ENCODE measurements around the gene MBNL2. TPM values are rescaled to one million over a fixed set of nuclear protein-coding genes. Genes with fewer than 3 reads are reported as not detected.

MBNL2 gene
- total and polyA plus RNA-seq, 2 of the 13 experiments (the other 11 are each of a cell fraction or from before 2014, with no cell fraction given) = 30.8 to 59.0 TPM

GRCh38 chr13:97307882-97308624 is 85.9 kb downstream of the MBNL2 start:
- no peak overlapping the region for H2AFZ ChIP-seq (ENCODE audit: low read length)
- peak overlapping the region in 1 of 3 experiments; percentile 30; a peak in 1 of 6 replicates for H3K4me3 ChIP-seq (replicated peaks in 1 of 3; ENCODE audit: insufficient read depth in 1 of 3, low read depth in 2 of 3, low read length in 3 of 3)
- H3K4me2 ChIP-seq (ENCODE audit: low read depth, low read length) = peak overlapping the region; percentile 46
- H3K9me3 ChIP-seq (ENCODE audit: low read length) = no peaks in the 10 kb centered on the region
- no TSS peak for BruUV-seq (replicated peaks)
- H3K4me1 ChIP-seq (ENCODE audit: insufficient read depth, low read length) = peaks cover 80% of the 10 kb centered on the region
- H3K36me3 ChIP-seq (replicated peaks in 1 of 2; ENCODE audit: control insufficient read depth in 1 of 2, insufficient read depth in 2 of 2, low read length in 2 of 2) = peaks cover 2 to 21% of the 10 kb centered on the region in 2 experiments
- peaks cover 89% of the 10 kb centered on the region for H3K79me2 ChIP-seq (ENCODE audit: insufficient read depth, low read length)
- FAIRE-seq (peak; percentile 60), ATAC-seq (peak; percentile 89), DNase-seq (ENCODE audit: low spot score) (peak; percentile 81)
- H3K9ac ChIP-seq (ENCODE audit: insufficient read depth, low read depth, low read length) = peak overlapping the region; percentile 37; the same call in 1 of the 2 replicates
- POLR2A ChIA-PET = interaction anchor here (1.0 to 1.7 kb wide), 3 partner anchors 48 to 125 kb away, joined by 3 to 5 read pairs (median 3); no protein-coding TSS in a partner anchor
- in situ Hi-C loops (cut with HindIII; ENCODE audit: extremely low pct_ligation_motif_present, low pct_unique_long_range_greater_than_20kb) (no loop called here), intact Hi-C loops (cut with micrococcal nuclease; ENCODE audit: unreplicated experiment) (loop anchor here (1.0 to 2.0 kb wide), 2 partner anchors 51 to 86 kb away; partner anchors contain the start of gene MBNL2)
- WGBS (ENCODE audit: low lambda C conversion rate) = 13% methylated on average over 3 of the region's 3 CpGs
- peaks cover 60% of the 10 kb centered on the region for H4K20me1 ChIP-seq (ENCODE audit: insufficient read depth, low read length)
- peak overlapping the region; percentile 78 for H3K27ac ChIP-seq (ENCODE audit: extremely low read length, insufficient read depth, low read length)
- H3K27me3 ChIP-seq (ENCODE audit: control insufficient read depth in 1 of 2, insufficient read depth in 2 of 2, low read length in 2 of 2) = no peaks in the 10 kb centered on the region
- CTCF ChIA-PET (ENCODE audit: low intra/inter-chr PET ratio, low total read pairs) = no interaction called here
- TF ChIP-seq KLF9 (CRISPR knock-in tag; IDR thresholded peaks at IDR 0.05; ENCODE audit: low read depth) (no peak), ZBTB4 (CRISPR knock-in tag; IDR thresholded peaks at IDR 0.05; ENCODE audit: borderline replicate concordance) (no peak), ATF1 (CRISPR knock-in tag; IDR thresholded peaks at IDR 0.05) (peak; percentile 28; the same call in 1 of the 2 replicates), ZGPAT (CRISPR knock-in tag; IDR thresholded peaks at IDR 0.05) (0 out of 2 replicates have a peak, but pooled peaks have one; percentile 19), SMAD9 (CRISPR knock-in tag; IDR thresholded peaks at IDR 0.05) (no peak), GFI1 (CRISPR knock-in tag; IDR thresholded peaks at IDR 0.05; ENCODE audit: borderline replicate concordance) (peak; percentile 76; the same call in 1 of the 2 replicates), SRSF4 (IDR thresholded peaks at IDR 0.05; ENCODE audit: low read depth, low read length, poor library complexity, severe bottlenecking) (no peak), ZNF292 (CRISPR knock-in tag; IDR thresholded peaks at IDR 0.05; ENCODE audit: borderline replicate concordance, low read depth) (peak; percentile 74; the same call in 1 of the 2 replicates), RBM22 (optimal IDR thresholded peaks at IDR 0.05; ENCODE audit: low read length) (no peak), ZNF432 (CRISPR knock-in tag; IDR thresholded peaks at IDR 0.05; ENCODE audit: borderline replicate concordance) (no peak), ISL2 (CRISPR knock-in tag; IDR thresholded peaks at IDR 0.05) (peak; percentile 59; the same call in 1 of the 2 replicates), HNF4A (CRISPR knock-in tag; IDR thresholded peaks at IDR 0.05) (peak; percentile 45; the same call in 1 of the 2 replicates), MYC (CRISPR knock-in tag; IDR thresholded peaks at IDR 0.05; ENCODE audit: borderline replicate concordance) (peak; percentile 40; the same call in 1 of the 2 replicates), SNAPC2 (CRISPR knock-in tag; IDR thresholded peaks at IDR 0.05) (no peak), ZNF556 (CRISPR knock-in tag; IDR thresholded peaks at IDR 0.05; ENCODE audit: borderline replicate concordance) (0 out of 2 replicates have a peak, but pooled peaks have one; percentile 32), XBP1 (CRISPR knock-in tag; IDR thresholded peaks at IDR 0.05) (0 out of 2 replicates have a peak, but pooled peaks have one; percentile 25), NCOA2 (CRISPR knock-in tag; IDR thresholded peaks at IDR 0.05) (peak; percentile 73), HNF4G (IDR thresholded peaks at IDR 0.05; ENCODE audit: borderline replicate concordance, low read depth, low read length) (0 out of 2 replicates have a peak, but pooled peaks have one; percentile 21), HNF4G (CRISPR knock-in tag; IDR thresholded peaks at IDR 0.05; ENCODE audit: borderline replicate concordance, low read depth) (no peak), MAX (IDR thresholded peaks at IDR 0.05) (peak; percentile 70)
